CD4-positive, CD25-positive, alpha-beta regulatory T cell (primary cell): Measurements from ENCODE around the gene NXPH4. TPM values are rescaled to one million over a fixed set of nuclear protein-coding genes. Genes with fewer than 3 reads are reported as not detected.
A peak's percentile ranks its signal among the peaks of the same experiment; 100 is the strongest.

ENCODE experiments used
- ATAC-seq, 2 donors: fragments of 150-1000 bp; cut with Tn5 transposase; one replicate each; pipeline ENCODE4 v1.10.0; 2021; ENCODE audit warnings: low read depth in 2 of 2, moderate number of reproducible peaks in 2 of 2, moderate library complexity in 1 of 2
- DNase-seq, 3 donors: peaks; one replicate each; pipeline versions ENCODE4 v3.0.0 to v3.0.0-alpha.2; 2012 to 2022; ENCODE audit warnings: mixed read lengths in 1 of 3
- H3K27ac ChIP-seq: one replicate; pipeline ENCODE4 v1.7.0; 2013; ENCODE audit warnings: mild to moderate bottlenecking, low read length; ENCODE audit not compliant: insufficient read depth, poor library complexity, severe bottlenecking
- H3K27me3 ChIP-seq: one replicate; pipeline ENCODE4 v1.7.0; 2013; ENCODE audit warnings: low read length; ENCODE audit not compliant: control insufficient read depth, insufficient read depth
- H3K36me3 ChIP-seq: one replicate; pipeline ENCODE4 v1.7.0; 2013; ENCODE audit warnings: mild to moderate bottlenecking, low read length, moderate library complexity; ENCODE audit not compliant: control insufficient read depth, insufficient read depth
- H3K4me1 ChIP-seq: 2 replicates; pipeline ENCODE4 v1.7.0; 2013; ENCODE audit warnings: mild to moderate bottlenecking, low read length; ENCODE audit not compliant: insufficient read depth, control insufficient read depth, poor library complexity, severe bottlenecking
- H3K4me3 ChIP-seq: one replicate; pipeline ENCODE4 v1.7.0; 2013; ENCODE audit warnings: low read depth, mild to moderate bottlenecking, low read length, moderate library complexity
- H3K9me3 ChIP-seq, 2 experiments: 1 replicate in 1 of 2; 2 replicates in 1 of 2; pipeline ENCODE4 v1.7.0; 2013; ENCODE audit warnings: low read length in 2 of 2, mild to moderate bottlenecking in 1 of 2, moderate library complexity in 1 of 2; ENCODE audit not compliant: control insufficient read depth in 2 of 2
- H3K27ac Mint-ChIP-seq, 3 donors: one replicate each; pipeline ENCODE4 v1.8.0; 2020 to 2022; ENCODE audit warnings: mild to moderate bottlenecking in 3 of 3, mixed read lengths in 3 of 3, moderate library complexity in 2 of 3
- H3K27me3 Mint-ChIP-seq: one replicate; pipeline ENCODE4 v1.8.0; 2022; ENCODE audit warnings: mild to moderate bottlenecking, mixed read lengths
- H3K36me3 Mint-ChIP-seq: one replicate; pipeline ENCODE4 v1.8.0; 2020; ENCODE audit warnings: mixed read lengths
- H3K4me1 Mint-ChIP-seq, 4 donors: one replicate each; pipeline ENCODE4 v1.8.0; 2020 to 2022; ENCODE audit warnings: mixed read lengths in 4 of 4, mild to moderate bottlenecking in 1 of 4
- H3K4me3 Mint-ChIP-seq, 4 donors: one replicate each; pipeline ENCODE4 v1.8.0; 2020 to 2022; ENCODE audit warnings: mild to moderate bottlenecking in 4 of 4, mixed read lengths in 4 of 4, moderate library complexity in 3 of 4
- H3K9me3 Mint-ChIP-seq, 7 donors: one replicate each; pipeline ENCODE4 v1.8.0; 2020 to 2022; ENCODE audit warnings: mixed read lengths in 7 of 7, mild to moderate bottlenecking in 3 of 7, moderate library complexity in 2 of 7
- polyA plus RNA-seq, 4 donors: library from polyadenylated mRNA; unstranded; fragments of 300-500 nt; fragmentation: Illumina TruSeq; gene quantifications; one replicate each; pipeline ENCODE4 v1.2.3, GENCODE V29; 2021
- total RNA-seq: library from RNA; stranded (reverse); gene quantifications from one replicate; pipeline ENCODE4 v1.2.3, GENCODE V29; 2022

The NXPH4 gene
- total and polyA plus RNA-seq, 5 donors from 2014 or later = 0.09 to 0.49 (median 0.29) TPM; not detected in 1

DNA sequence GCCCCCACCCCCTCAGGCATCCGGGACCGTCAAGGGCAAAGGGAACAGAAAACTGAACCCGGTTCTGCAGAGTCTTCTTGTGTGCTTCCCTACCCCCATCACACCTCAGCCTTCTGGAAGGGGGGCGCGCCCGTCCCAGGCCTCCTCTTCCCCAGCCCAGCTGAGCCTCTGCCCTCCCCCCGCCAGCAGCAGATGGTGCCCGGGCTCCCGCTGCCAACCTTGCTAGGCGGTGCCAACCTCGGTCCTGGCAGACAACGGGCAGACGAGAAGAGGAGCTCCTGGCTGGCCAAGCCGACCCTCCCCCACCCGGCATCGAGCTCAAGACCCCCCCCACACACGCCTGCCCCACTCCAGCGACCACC lies 25.7 kb downstream of the NXPH4 start:
- peaks cover 0 to 4% (median 0%) of the 10 kb centered on the region in 7 donors for H3K9me3 Mint-ChIP-seq
- Histone ChIP-seq H3K4me1 (peaks cover 67% of the 10 kb centered on the region), H3K27ac (no peak overlapping the region), H3K36me3 (no peaks in the 10 kb centered on the region), H3K9me3 (no peaks in the 10 kb centered on the region), H3K27me3 (peaks cover 3% of the 10 kb centered on the region), H3K4me3 (no peak overlapping the region)
- no peaks in the 10 kb centered on the region for H3K36me3 Mint-ChIP-seq
- H3K27me3 Mint-ChIP-seq = peaks cover 64% of the 10 kb centered on the region
- ATAC-seq (no peak), DNase-seq (peak in 1 of 3 donors; percentile 20)
- H3K4me3 Mint-ChIP-seq = peak overlapping the region; percentile 68 to 97 (median 93)
- no peak overlapping the region for H3K27ac Mint-ChIP-seq
- peaks cover 5 to 55% (median 40%) of the 10 kb centered on the region in 4 donors for H3K4me1 Mint-ChIP-seq

DNA sequence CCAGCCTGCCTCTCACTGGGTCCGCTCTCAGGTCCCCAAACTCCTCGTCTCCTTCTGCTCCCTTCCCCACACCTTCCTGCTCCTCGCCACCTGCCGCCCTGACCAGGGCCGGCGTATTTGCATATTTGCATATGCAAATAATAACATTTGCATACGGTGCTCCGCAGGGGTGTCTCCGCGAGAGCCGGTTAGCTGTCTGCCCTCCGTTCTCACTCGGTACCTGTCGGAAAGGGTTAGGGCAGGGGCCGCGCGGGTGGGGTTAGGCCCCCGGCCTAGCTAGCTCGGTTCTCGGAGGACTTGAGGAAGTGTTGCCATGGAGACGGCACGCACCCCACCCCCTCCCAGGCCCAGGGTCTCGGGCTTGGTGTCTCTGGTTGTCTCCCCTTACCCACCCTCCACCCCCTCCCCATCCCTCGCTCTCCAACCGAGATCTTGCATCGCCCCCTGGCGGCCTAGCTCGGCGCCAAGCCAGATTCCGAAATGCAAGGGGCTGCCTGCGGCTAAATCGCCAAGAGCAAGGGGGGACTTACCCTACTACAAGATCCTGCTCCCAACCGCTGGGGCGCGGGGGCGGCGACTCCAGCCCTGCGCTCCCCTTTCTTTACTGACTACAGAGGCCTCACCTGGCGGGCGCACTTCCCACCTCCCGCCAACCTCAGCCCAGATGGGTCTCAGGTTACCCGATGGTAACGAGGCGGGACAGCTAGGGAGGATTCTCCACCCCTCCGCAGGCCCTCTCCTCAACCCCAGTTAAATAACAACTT lies 26.3 kb downstream of the NXPH4 start:
- Histone ChIP-seq H3K9me3 (no peaks in the 10 kb centered on the region), H3K4me1 (peaks cover 61% of the 10 kb centered on the region), H3K4me3 (peak overlapping the region; percentile 19), H3K27ac (no peak overlapping the region), H3K36me3 (no peaks in the 10 kb centered on the region), H3K27me3 (peaks cover 3% of the 10 kb centered on the region)
- Mint-ChIP-seq H3K9me3 (peaks cover 0 to 4% (median 0%) of the 10 kb centered on the region in 7 donors), H3K27me3 (peaks cover 63% of the 10 kb centered on the region), H3K4me1 (peaks cover 5 to 49% (median 35%) of the 10 kb centered on the region in 4 donors), H3K36me3 (no peaks in the 10 kb centered on the region), H3K4me3 (peak overlapping the region; percentile 80 to 97 (median 90)), H3K27ac (peak overlapping the region in 1 of 3 donors; percentile 48)
- DNase-seq = peak; percentile 44 to 72 (median 57)
- ATAC-seq = no peak

GRCh38 chr12:57243521-57244311 lies 27.1 kb downstream of the NXPH4 start:
- H3K27ac Mint-ChIP-seq = peak overlapping the region in 1 of 3 donors; percentile 26
- no peak overlapping the region for H3K4me3 ChIP-seq
- H3K9me3 ChIP-seq = no peaks in the 10 kb centered on the region
- peaks cover 5 to 44% (median 32%) of the 10 kb centered on the region in 4 donors for H3K4me1 Mint-ChIP-seq
- DNase-seq = peak; percentile 69 to 86 (median 79)
- no peaks in the 10 kb centered on the region for H3K36me3 ChIP-seq
- H3K27me3 Mint-ChIP-seq = peaks cover 58% of the 10 kb centered on the region
- H3K4me3 Mint-ChIP-seq = peak overlapping the region; percentile 52 to 97 (median 86)
- peaks cover 3% of the 10 kb centered on the region for H3K27me3 ChIP-seq
- no peak overlapping the region for H3K27ac ChIP-seq
- peak; percentile 22 for ATAC-seq
- peaks cover 0 to 4% (median 0%) of the 10 kb centered on the region in 7 donors for H3K9me3 Mint-ChIP-seq
- no peaks in the 10 kb centered on the region for H3K36me3 Mint-ChIP-seq
- peaks cover 52% of the 10 kb centered on the region for H3K4me1 ChIP-seq

- H3K4me1 ChIP-seq = peaks cover 48% of the 10 kb centered on the region
- peaks cover 52% of the 10 kb centered on the region for H3K27me3 Mint-ChIP-seq
- no peaks in the 10 kb centered on the region for H3K36me3 Mint-ChIP-seq
- H3K4me1 Mint-ChIP-seq = peaks cover 5 to 39% (median 31%) of the 10 kb centered on the region in 4 donors
- H3K27ac Mint-ChIP-seq = no peak overlapping the region
- no peaks in the 10 kb centered on the region for H3K9me3 ChIP-seq
- no peaks in the 10 kb centered on the region for H3K36me3 ChIP-seq
- H3K27me3 ChIP-seq = peaks cover 3% of the 10 kb centered on the region
- peak overlapping the region in 2 of 4 donors; percentile 2 to 52 for H3K4me3 Mint-ChIP-seq
- DNase-seq = no peak
- no peak overlapping the region for H3K27ac ChIP-seq
- ATAC-seq = no peak
- peaks cover 0 to 3% (median 0%) of the 10 kb centered on the region in 7 donors for H3K9me3 Mint-ChIP-seq
- H3K4me3 ChIP-seq = no peak overlapping the region
Observed at GRCh38 chr12:57244312-57244696, 27.7 kb downstream of the NXPH4 start.

DNA sequence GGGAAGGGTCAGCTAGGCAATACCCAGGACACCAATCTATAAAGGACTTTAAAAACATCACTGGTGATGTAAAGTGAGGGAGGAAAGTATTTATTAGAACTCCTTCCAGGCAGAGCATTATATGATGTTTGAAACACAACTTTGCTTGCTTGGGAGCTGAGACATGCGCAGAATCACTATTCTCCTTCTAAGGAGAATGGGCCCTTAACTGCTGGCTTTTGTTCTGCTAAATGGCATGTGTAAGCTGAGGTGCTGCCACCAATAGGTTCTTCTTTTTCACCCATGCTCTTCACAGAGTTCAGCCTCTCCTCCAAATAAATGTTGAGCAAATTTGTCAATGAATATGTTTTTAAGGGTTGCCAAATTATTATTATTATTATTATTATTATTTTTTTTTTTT lies 30.4 kb downstream of the NXPH4 start:
- DNase-seq = no peak
- no peaks in the 10 kb centered on the region for H3K36me3 Mint-ChIP-seq
- H3K4me1 Mint-ChIP-seq = peaks cover 5 to 14% (median 12%) of the 10 kb centered on the region in 4 donors
- peaks cover 20% of the 10 kb centered on the region for H3K4me1 ChIP-seq
- ATAC-seq = no peak
- H3K27me3 Mint-ChIP-seq = peaks cover 25% of the 10 kb centered on the region
- peaks cover 0 to 2% (median 0%) of the 10 kb centered on the region in 7 donors for H3K9me3 Mint-ChIP-seq
- H3K9me3 ChIP-seq = no peaks in the 10 kb centered on the region
- peaks cover 2% of the 10 kb centered on the region for H3K27me3 ChIP-seq
- no peak overlapping the region for H3K4me3 Mint-ChIP-seq
- no peaks in the 10 kb centered on the region for H3K36me3 ChIP-seq
- no peak overlapping the region for H3K4me3 ChIP-seq
- no peak overlapping the region for H3K27ac ChIP-seq
- H3K27ac Mint-ChIP-seq = no peak overlapping the region

DNA sequence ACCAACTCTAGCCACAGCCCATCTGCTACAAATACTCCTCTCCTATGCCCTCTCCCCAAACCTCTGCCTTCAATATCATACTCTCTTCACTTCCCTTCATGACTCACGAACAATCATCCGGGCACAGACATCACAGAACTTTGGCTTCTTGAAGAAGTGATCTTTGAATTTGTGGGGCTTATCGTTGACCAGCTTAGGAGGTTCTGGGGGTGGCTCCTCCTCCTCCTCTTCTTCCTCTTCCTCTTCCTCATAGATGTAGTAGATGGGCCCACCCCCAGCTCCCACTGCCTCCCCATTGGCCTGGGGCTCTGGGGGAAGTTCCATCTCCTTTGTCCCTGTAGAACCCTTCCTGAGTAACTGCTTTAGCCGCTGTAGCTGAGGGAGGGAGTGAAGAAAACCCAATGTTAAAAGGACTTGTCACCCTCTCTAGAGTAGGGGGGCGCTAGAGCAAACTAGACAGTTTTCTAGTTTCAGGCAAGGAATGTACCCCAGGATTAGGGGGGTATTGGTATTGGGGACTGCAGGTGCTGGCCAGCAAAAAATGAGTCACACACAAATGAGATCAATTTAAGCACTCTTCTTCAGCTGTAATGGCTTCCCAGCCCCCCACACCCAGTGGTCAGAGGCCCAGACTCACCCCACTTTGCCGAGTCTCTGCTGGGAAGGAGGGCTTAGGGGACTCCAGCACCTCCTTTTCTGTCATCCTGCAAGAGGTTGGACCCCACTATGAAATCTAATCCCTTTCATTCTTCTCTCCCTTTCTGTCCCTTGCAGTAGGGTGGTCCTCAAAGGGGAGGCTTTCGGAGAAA lies 32.5 kb downstream of the NXPH4 start:
- H3K27ac ChIP-seq = no peak overlapping the region
- Mint-ChIP-seq H3K27ac (no peak overlapping the region), H3K4me3 (no peak overlapping the region), H3K27me3 (peaks cover 5% of the 10 kb centered on the region), H3K9me3 (no peaks in the 10 kb centered on the region), H3K36me3 (no peaks in the 10 kb centered on the region), H3K4me1 (peaks cover 0 to 5% (median 2%) of the 10 kb centered on the region in 4 donors)
- no peaks in the 10 kb centered on the region for H3K36me3 ChIP-seq
- no peaks in the 10 kb centered on the region for H3K27me3 ChIP-seq
- ATAC-seq = peak in 1 of 2 donors; percentile 20
- no peaks in the 10 kb centered on the region for H3K9me3 ChIP-seq
- no peak overlapping the region for H3K4me3 ChIP-seq
- H3K4me1 ChIP-seq = no peaks in the 10 kb centered on the region
- DNase-seq = no peak

- no peak for ATAC-seq
- Mint-ChIP-seq H3K4me1 (peaks cover 0 to 5% (median 1%) of the 10 kb centered on the region in 4 donors), H3K4me3 (no peak overlapping the region), H3K9me3 (no peaks in the 10 kb centered on the region), H3K27ac (no peak overlapping the region), H3K27me3 (peaks cover 5% of the 10 kb centered on the region), H3K36me3 (peaks cover 4% of the 10 kb centered on the region)
- no peaks in the 10 kb centered on the region for H3K27me3 ChIP-seq
- no peak overlapping the region for H3K4me3 ChIP-seq
- H3K36me3 ChIP-seq = peaks cover 7% of the 10 kb centered on the region
- H3K9me3 ChIP-seq = no peaks in the 10 kb centered on the region
- DNase-seq = no peak
- no peak overlapping the region for H3K27ac ChIP-seq
- no peaks in the 10 kb centered on the region for H3K4me1 ChIP-seq
Observed at GRCh38 chr12:57250541-57250940, 33.9 kb downstream of the NXPH4 start.
